Mesendoderm (in vitro differentiated cells): ENCODE results near the gene AADAC. TPM values are rescaled to one million over a fixed set of nuclear protein-coding genes. Genes with fewer than 3 reads are reported as not detected.
"Not testable (repeated sequence)": the region's sequence is repeated elsewhere in the genome, so short reads cannot be mapped to it uniquely, and the experiment has no call there.

Experiments used
- DNase-seq: peaks from one replicate; pipeline ENCODE4 v3.0.0; 2013
- H2AK5ac ChIP-seq: 2 replicates; pipeline ENCODE4 v1.6.1; 2013; ENCODE audit warnings: low read length, inconsistent platforms
- H2BK120ac ChIP-seq: 2 replicates; pipeline ENCODE4 v1.6.1; 2013; ENCODE audit warnings: low read depth, mild to moderate bottlenecking, low read length, moderate library complexity, mixed read lengths
- H2BK15ac ChIP-seq: replicated peaks from 2 replicates; pipeline ENCODE4 v1.6.1; 2013; ENCODE audit warnings: low read depth, mild to moderate bottlenecking, moderate library complexity
- H2BK5ac ChIP-seq: 2 replicates; pipeline ENCODE4 v1.6.1; 2013; ENCODE audit warnings: low read length, inconsistent platforms
- H3K18ac ChIP-seq: 2 replicates; pipeline ENCODE4 v1.6.1; 2013; ENCODE audit warnings: mild to moderate bottlenecking, low read length, mixed read lengths
- H3K23ac ChIP-seq: one replicate; pipeline ENCODE4 v1.6.1; 2013; ENCODE audit warnings: low read length
- H3K27ac ChIP-seq: 2 replicates; pipeline ENCODE4 v1.5.1; 2013; ENCODE audit warnings: low read depth, mild to moderate bottlenecking, inconsistent platforms, low read length, moderate library complexity
- H3K27me3 ChIP-seq: 2 replicates; pipeline ENCODE4 v1.6.1; 2013; ENCODE audit warnings: low read length, control low read depth, mild to moderate bottlenecking, inconsistent platforms; ENCODE audit not compliant: insufficient read depth, poor library complexity
- H3K36me3 ChIP-seq: 2 replicates; pipeline ENCODE4 v1.6.1; 2013; ENCODE audit warnings: low read length, inconsistent platforms; ENCODE audit not compliant: control insufficient read depth, insufficient read depth
- H3K4ac ChIP-seq: one replicate; pipeline ENCODE4 v1.6.1; 2013; ENCODE audit warnings: low read depth, mild to moderate bottlenecking, low read length, moderate library complexity
- H3K4me1 ChIP-seq: 2 replicates; pipeline ENCODE4 v1.6.1; 2013; ENCODE audit warnings: low read depth, low read length, inconsistent platforms; ENCODE audit not compliant: control insufficient read depth
- H3K4me2 ChIP-seq: 2 replicates; pipeline ENCODE4 v1.6.1; 2013; ENCODE audit warnings: low read length
- H3K4me3 ChIP-seq: 2 replicates; pipeline ENCODE4 v1.5.1; 2013; ENCODE audit warnings: mild to moderate bottlenecking, low read length
- H3K56ac ChIP-seq: one replicate; pipeline ENCODE4 v1.6.1; 2013; ENCODE audit warnings: low read length
- H3K79me1 ChIP-seq: 2 replicates; pipeline ENCODE4 v1.6.1; 2013; ENCODE audit warnings: low read length, inconsistent platforms
- H3K79me2 ChIP-seq: 2 replicates; pipeline ENCODE4 v1.6.1; 2013; ENCODE audit warnings: mild to moderate bottlenecking, low read length; ENCODE audit not compliant: control insufficient read depth, insufficient read depth
- H3K9ac ChIP-seq: 2 replicates; pipeline ENCODE4 v1.6.1; 2013; ENCODE audit warnings: low read length, inconsistent platforms
- H4K5ac ChIP-seq: one replicate; pipeline ENCODE4 v1.6.1; 2013; ENCODE audit warnings: low read length
- H4K8ac ChIP-seq: one replicate; pipeline ENCODE4 v1.6.1; 2013; ENCODE audit warnings: low read depth, mild to moderate bottlenecking, control low read depth, low read length, moderate library complexity
- WGBS: extraction: QIAGEN DNeasy Blood & Tissue Kit; methylation state at CpG from one replicate; pipeline ENCODE4 v1.1.7; 2013; ENCODE audit warnings: low lambda C conversion rate, missing lambda C conversion rate; ENCODE audit not compliant: insufficient coverage; ENCODE audit errors: extremely low coverage; 5-methylcytosine and 5-hydroxymethylcytosine counted together
- polyA plus RNA-seq, 2 experiments: library from polyadenylated mRNA; stranded (reverse); fragments of 200-250 nt; gene quantifications; one replicate each; pipeline ENCODE4 v1.2.3, GENCODE V29; 2013

The AADAC gene
- polyA plus RNA-seq (2013, experiment 1 of 2), result not detected
- polyA plus RNA-seq (2013, experiment 2 of 2), result not detected

DNA sequence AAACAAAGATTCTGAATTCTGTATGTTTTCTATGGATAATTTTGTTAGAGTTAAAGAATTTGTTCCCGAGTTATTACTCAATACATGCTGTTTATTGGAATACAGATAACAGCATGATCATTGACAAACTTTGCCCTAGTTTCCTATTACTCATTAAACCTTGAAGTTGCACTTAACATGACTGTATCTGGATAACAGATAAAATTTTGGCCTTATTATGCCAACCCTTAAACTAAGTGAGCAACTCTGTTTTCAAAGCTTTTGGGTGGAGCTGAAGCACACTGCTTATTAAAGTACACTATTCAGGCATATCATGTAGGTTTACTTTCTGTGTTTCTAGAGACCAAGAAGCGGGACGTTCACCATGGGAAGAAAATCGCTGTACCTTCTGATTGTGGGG is at the start of gene AADAC:
TSS of gene AADAC (plus strand) at position 318 of the 400 bp plus-strand sequence. CDS start at position 365, 47 bp downstream.
- Histone ChIP-seq H3K79me1 (no peaks in the 10 kb centered on the region), H3K4me1 (no peaks in the 10 kb centered on the region), H4K8ac (no peak within 1 kb of the TSS), H3K36me3 (no peaks in the 10 kb centered on the region), H2BK120ac (no peak within 1 kb of the TSS), H3K56ac (no peak within 1 kb of the TSS), H3K4me3 (no peak within 1 kb of the TSS), H3K4ac (no peak within 1 kb of the TSS), H2BK15ac (no peak within 1 kb of the TSS), H4K5ac (no peak within 1 kb of the TSS), H3K27ac (no peak within 1 kb of the TSS), H3K23ac (no peak within 1 kb of the TSS), H3K79me2 (no peaks in the 10 kb centered on the region), H2AK5ac (no peak within 1 kb of the TSS), H2BK5ac (no peak within 1 kb of the TSS), H3K4me2 (no peak within 1 kb of the TSS), H3K9ac (no peak within 1 kb of the TSS), H3K27me3 (no peaks in the 10 kb centered on the region), H3K18ac (no peak within 1 kb of the TSS)
- no CpG with 5 or more reads among the region's 4 CpGs for WGBS
- no peak for DNase-seq

GRCh38 chr3:151764699-151765098 is 49.2 kb upstream of the AADAC start:
- not testable (repeated sequence) for H3K79me2 ChIP-seq, H3K18ac ChIP-seq

GRCh38 chr3:151765685-151766084 is 48.2 kb upstream of the AADAC start:
- no peak overlapping the region for H2BK5ac ChIP-seq
- H3K79me2 ChIP-seq, result no peaks in the 10 kb centered on the region
- H3K23ac ChIP-seq, result no peak overlapping the region
- H3K4me3 ChIP-seq, result no peak overlapping the region
- H2AK5ac ChIP-seq, result no peak overlapping the region
- H4K8ac ChIP-seq, result no peak overlapping the region
- no peak overlapping the region for H4K5ac ChIP-seq
- H3K79me1 ChIP-seq, result no peaks in the 10 kb centered on the region
- no peak overlapping the region for H3K27ac ChIP-seq
- no peaks in the 10 kb centered on the region for H3K4me1 ChIP-seq
- no peaks in the 10 kb centered on the region for H3K36me3 ChIP-seq
- no peak overlapping the region for H2BK120ac ChIP-seq
- no peak overlapping the region for H3K9ac ChIP-seq
- no peaks in the 10 kb centered on the region for H3K27me3 ChIP-seq
- H2BK15ac ChIP-seq, result no peak overlapping the region
- H3K4ac ChIP-seq, result no peak overlapping the region
- H3K18ac ChIP-seq, result no peak overlapping the region
- H3K4me2 ChIP-seq, result no peak overlapping the region
- DNase-seq, result no peak
- H3K56ac ChIP-seq, result no peak overlapping the region

More at GRCh38 chr3:151764699-151765098, 49.2 kb upstream of the AADAC start:
- not testable (repeated sequence) for H3K4me2 ChIP-seq, H3K9ac ChIP-seq, H3K56ac ChIP-seq, DNase-seq, H3K36me3 ChIP-seq, H3K4me1 ChIP-seq, H3K4ac ChIP-seq, H3K27me3 ChIP-seq, H3K4me3 ChIP-seq, H3K79me1 ChIP-seq, H2AK5ac ChIP-seq, H2BK15ac ChIP-seq, H3K23ac ChIP-seq, H2BK5ac ChIP-seq, H3K27ac ChIP-seq, H4K8ac ChIP-seq, H4K5ac ChIP-seq, H2BK120ac ChIP-seq
- no CpG with 5 or more reads among the region's 1 CpG for WGBS

DNA sequence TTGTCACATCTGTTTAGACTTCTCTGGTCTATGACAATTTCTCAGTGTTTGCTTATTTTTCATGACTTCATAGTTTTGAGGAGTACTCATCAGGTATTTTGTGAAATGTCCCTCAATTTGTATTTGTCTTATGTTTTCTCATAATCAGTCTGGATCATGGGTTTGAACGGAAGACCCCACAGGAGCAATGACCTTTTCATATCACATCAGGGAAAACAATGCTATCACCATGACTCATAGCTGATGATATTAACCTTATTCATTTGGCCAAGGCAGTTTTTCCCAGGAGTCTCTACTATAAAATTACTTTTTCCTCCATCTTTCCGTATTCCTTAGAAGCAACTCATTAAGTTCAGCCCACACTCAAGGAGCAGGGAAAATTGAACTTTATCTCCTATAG is 47.5 kb upstream of the AADAC start:
- no peak overlapping the region for H3K4me2 ChIP-seq
- no peaks in the 10 kb centered on the region for H3K36me3 ChIP-seq
- WGBS, result no CpG with 5 or more reads among the region's 2 CpGs
- no peak overlapping the region for H2BK120ac ChIP-seq
- H3K27ac ChIP-seq, result no peak overlapping the region
- H4K5ac ChIP-seq, result no peak overlapping the region
- H3K79me1 ChIP-seq, result no peaks in the 10 kb centered on the region
- no peaks in the 10 kb centered on the region for H3K79me2 ChIP-seq
- H3K56ac ChIP-seq, result no peak overlapping the region
- H4K8ac ChIP-seq, result no peak overlapping the region
- H3K4me1 ChIP-seq, result no peaks in the 10 kb centered on the region
- H2AK5ac ChIP-seq, result no peak overlapping the region
- H3K4me3 ChIP-seq, result no peak overlapping the region
- no peak overlapping the region for H3K23ac ChIP-seq
- DNase-seq, result no peak
- no peaks in the 10 kb centered on the region for H3K27me3 ChIP-seq
- H3K9ac ChIP-seq, result no peak overlapping the region
- H3K4ac ChIP-seq, result no peak overlapping the region
- H3K18ac ChIP-seq, result no peak overlapping the region
- no peak overlapping the region for H2BK5ac ChIP-seq
- no peak overlapping the region for H2BK15ac ChIP-seq

DNA sequence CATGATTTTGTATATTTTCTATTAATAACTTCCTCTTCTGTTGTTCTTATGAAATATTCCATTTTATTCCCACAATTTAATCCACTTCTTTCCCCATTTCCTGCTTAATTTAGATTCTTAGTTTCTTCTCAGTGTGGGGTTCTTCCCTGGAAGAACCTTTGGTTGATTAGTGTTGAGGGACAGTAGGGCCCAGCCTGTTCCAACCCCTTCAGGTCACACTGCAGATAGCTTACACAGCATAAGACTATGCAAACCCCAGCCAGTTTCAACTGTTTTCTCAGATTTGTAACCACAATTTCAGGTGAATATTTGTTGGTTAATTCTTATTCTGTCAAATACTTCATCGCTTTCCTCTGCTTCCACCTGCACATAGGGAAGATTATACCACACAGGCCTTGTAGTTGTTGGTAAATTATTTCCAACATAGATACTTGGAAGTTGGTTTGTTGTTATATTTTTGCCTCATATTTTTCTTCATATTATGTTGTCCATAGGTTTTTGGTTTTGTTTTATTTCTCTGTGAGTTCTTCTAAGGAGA is 45.5 kb upstream of the AADAC start:
- WGBS, result no CpG with 5 or more reads among the region's 1 CpG
- Histone ChIP-seq H3K27me3 (no peaks in the 10 kb centered on the region), H2BK5ac (no peak overlapping the region)

DNA sequence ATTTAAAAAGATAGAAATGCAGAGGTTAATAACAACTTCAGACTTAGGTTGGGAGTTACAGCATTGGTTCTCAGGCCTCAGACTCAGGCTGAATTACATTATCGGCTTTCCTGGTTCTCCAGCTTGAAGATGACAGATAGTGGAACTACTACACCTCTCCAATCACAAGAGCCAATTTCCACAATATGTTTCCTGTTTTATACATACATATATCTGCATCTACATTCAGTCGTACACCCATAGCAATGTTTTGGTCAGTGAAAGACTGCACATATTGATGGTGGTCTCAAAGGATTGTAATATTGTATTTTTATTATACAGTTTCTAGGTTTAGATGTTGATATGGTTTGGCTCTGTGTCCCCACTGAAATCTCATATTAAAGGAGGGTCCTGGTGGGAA is 44.7 kb upstream of the AADAC start:
- no peak overlapping the region for H3K18ac ChIP-seq
- no peak overlapping the region for H2AK5ac ChIP-seq
- H3K4me1 ChIP-seq, result no peaks in the 10 kb centered on the region
- H3K9ac ChIP-seq, result no peak overlapping the region
- no CpG with 5 or more reads among the region's 2 CpGs for WGBS
- no peak overlapping the region for H3K27ac ChIP-seq
- H3K79me2 ChIP-seq, result no peaks in the 10 kb centered on the region
- H2BK5ac ChIP-seq, result no peak overlapping the region
- no peak overlapping the region for H4K5ac ChIP-seq
- no peak overlapping the region for H2BK120ac ChIP-seq
- no peak overlapping the region for H3K56ac ChIP-seq
- no peaks in the 10 kb centered on the region for H3K79me1 ChIP-seq
- no peak overlapping the region for H3K4me3 ChIP-seq
- no peaks in the 10 kb centered on the region for H3K36me3 ChIP-seq
- no peak overlapping the region for H3K4ac ChIP-seq
- no peak overlapping the region for H4K8ac ChIP-seq
- H2BK15ac ChIP-seq, result no peak overlapping the region
- no peak overlapping the region for H3K4me2 ChIP-seq
- H3K23ac ChIP-seq, result no peak overlapping the region
- no peaks in the 10 kb centered on the region for H3K27me3 ChIP-seq
- DNase-seq, result no peak

More for the DNA sequence above, 45.5 kb upstream of the AADAC start:
- H3K4me2 ChIP-seq, result no peak overlapping the region
- no peaks in the 10 kb centered on the region for H3K36me3 ChIP-seq
- no peak overlapping the region for H4K8ac ChIP-seq
- no peak overlapping the region for H2BK120ac ChIP-seq
- H3K79me2 ChIP-seq, result no peaks in the 10 kb centered on the region
- H3K23ac ChIP-seq, result no peak overlapping the region
- H3K79me1 ChIP-seq, result no peaks in the 10 kb centered on the region
- H2BK15ac ChIP-seq, result no peak overlapping the region
- H3K18ac ChIP-seq, result no peak overlapping the region
- no peak overlapping the region for H3K56ac ChIP-seq
- H3K4me3 ChIP-seq, result no peak overlapping the region
- no peak overlapping the region for H2AK5ac ChIP-seq
- DNase-seq, result no peak
- no peak overlapping the region for H3K9ac ChIP-seq
- H3K27ac ChIP-seq, result no peak overlapping the region
- no peaks in the 10 kb centered on the region for H3K4me1 ChIP-seq
- H4K5ac ChIP-seq, result no peak overlapping the region
- no peak overlapping the region for H3K4ac ChIP-seq
